ENCODE data around the gene GALNT18.
"Not testable (repeated sequence)": the region's sequence is repeated elsewhere in the genome, so short reads cannot be mapped to it uniquely, and the experiment has no call there.

GALNT18 gene

GRCh38 chr11:11363674-11364073 is 258.1 kb downstream of the GALNT18 start:
- H3K4me3 ChIP-seq (IDR thresholded peaks at IDR 0.05; ENCODE audit: insufficient read depth, low read depth, low read length) = no peak overlapping the region
- no peaks in the 10 kb centered on the region for H4K20me1 ChIP-seq (ENCODE audit: insufficient read depth)
- H3K4me1 ChIP-seq (ENCODE audit: low read depth, poor library complexity, severe bottlenecking) = no peaks in the 10 kb centered on the region
- H3K27ac ChIP-seq = no peak overlapping the region
- H3K4me2 ChIP-seq = no peak overlapping the region
- no peaks in the 10 kb centered on the region for H3K36me3 ChIP-seq (ENCODE audit: insufficient read depth)
- no peak overlapping the region for H2AFZ ChIP-seq (ENCODE audit: low read depth)
- TF ChIP-seq CTCF (conservative IDR thresholded peaks at IDR 0.05; ENCODE audit: low read depth, low read length) = no peak
- H3K27me3 ChIP-seq (ENCODE audit: insufficient read depth, low read depth) = no peaks in the 10 kb centered on the region
- no peaks in the 10 kb centered on the region for H3K79me2 ChIP-seq (ENCODE audit: insufficient read depth, low read depth)
- H3K9ac ChIP-seq = no peak overlapping the region

- Histone ChIP-seq H3K27ac (no peak overlapping the region), H3K4me3 (IDR thresholded peaks at IDR 0.05; ENCODE audit: insufficient read depth, low read depth, low read length) (no peak overlapping the region), H3K9ac (no peak overlapping the region), H3K79me2 (ENCODE audit: insufficient read depth, low read depth) (no peaks in the 10 kb centered on the region), H4K20me1 (ENCODE audit: insufficient read depth) (no peaks in the 10 kb centered on the region), H2AFZ (ENCODE audit: low read depth) (no peak overlapping the region), H3K36me3 (ENCODE audit: insufficient read depth) (no peaks in the 10 kb centered on the region), H3K4me2 (no peak overlapping the region), H3K4me1 (ENCODE audit: low read depth, poor library complexity, severe bottlenecking) (no peaks in the 10 kb centered on the region), H3K27me3 (ENCODE audit: insufficient read depth, low read depth) (no peaks in the 10 kb centered on the region)
- TF ChIP-seq CTCF (conservative IDR thresholded peaks at IDR 0.05; ENCODE audit: low read depth, low read length) = no peak
These were observed 262.2 kb downstream of the GALNT18 start for GRCh38 chr11:11359611-11360010.

GRCh38 chr11:11356842-11357241 is 265.0 kb downstream of the GALNT18 start:
- no peak for TF ChIP-seq CTCF (conservative IDR thresholded peaks at IDR 0.05; ENCODE audit: low read depth, low read length)
- no peaks in the 10 kb centered on the region for H4K20me1 ChIP-seq (ENCODE audit: insufficient read depth)
- H3K27ac ChIP-seq = no peak overlapping the region
- no peak overlapping the region for H2AFZ ChIP-seq (ENCODE audit: low read depth)
- no peak overlapping the region for H3K9ac ChIP-seq
- H3K36me3 ChIP-seq (ENCODE audit: insufficient read depth) = no peaks in the 10 kb centered on the region
- no peaks in the 10 kb centered on the region for H3K79me2 ChIP-seq (ENCODE audit: insufficient read depth, low read depth)
- no peak overlapping the region for H3K4me2 ChIP-seq
- no peak overlapping the region for H3K4me3 ChIP-seq (IDR thresholded peaks at IDR 0.05; ENCODE audit: insufficient read depth, low read depth, low read length)
- H3K27me3 ChIP-seq (ENCODE audit: insufficient read depth, low read depth) = no peaks in the 10 kb centered on the region
- H3K4me1 ChIP-seq (ENCODE audit: low read depth, poor library complexity, severe bottlenecking) = no peaks in the 10 kb centered on the region

GRCh38 chr11:11352878-11353277 is 268.9 kb downstream of the GALNT18 start, which contains the start of gene CSNK2A3:
CSNK2A3 (minus strand) TSS chr11:11353250; CDS start chr11:11353119, 131 bp downstream.
- H3K4me1 ChIP-seq (ENCODE audit: low read depth, poor library complexity, severe bottlenecking); H3K4me3 ChIP-seq (IDR thresholded peaks at IDR 0.05; ENCODE audit: insufficient read depth, low read depth, low read length); H4K20me1 ChIP-seq (ENCODE audit: insufficient read depth); H3K79me2 ChIP-seq (ENCODE audit: insufficient read depth, low read depth); H3K9ac ChIP-seq; H3K4me2 ChIP-seq; H3K36me3 ChIP-seq (ENCODE audit: insufficient read depth); H3K27ac ChIP-seq; H3K27me3 ChIP-seq (ENCODE audit: insufficient read depth, low read depth); H2AFZ ChIP-seq (ENCODE audit: low read depth): not testable (repeated sequence)

- H3K4me1 ChIP-seq (ENCODE audit: low read depth, poor library complexity, severe bottlenecking); H3K27ac ChIP-seq; H4K20me1 ChIP-seq (ENCODE audit: insufficient read depth); H3K9ac ChIP-seq; H3K4me3 ChIP-seq (IDR thresholded peaks at IDR 0.05; ENCODE audit: insufficient read depth, low read depth, low read length); H3K79me2 ChIP-seq (ENCODE audit: insufficient read depth, low read depth); H2AFZ ChIP-seq (ENCODE audit: low read depth); H3K36me3 ChIP-seq (ENCODE audit: insufficient read depth); H3K27me3 ChIP-seq (ENCODE audit: insufficient read depth, low read depth); H3K4me2 ChIP-seq: not testable (repeated sequence)
These were observed 270.0 kb downstream of the GALNT18 start for GRCh38 chr11:11351851-11352250.

Measured in KMS-11 (cell line).